Kidney (tissue), 14 donors: ENCODE measurements around the gene CCNB1IP1. TPM values are rescaled to one million over a fixed set of nuclear protein-coding genes. Genes with fewer than 3 reads are reported as not detected.
A peak's percentile ranks its signal among the peaks of the same experiment; 100 is the strongest.

Source experiments
- DNase-seq, 5 donors: peaks; one replicate each; pipeline ENCODE4 v3.0.0-alpha.2; 2013 to 2020
- FAIRE-seq: peaks from 2 replicates; lab custom pipeline; 2012; peaks lifted over from hg19 to GRCh38; lab: Jason Lieb, UNC
- H3K27ac ChIP-seq, 2 donors: one replicate each; pipeline ENCODE4 v1.7.0; 2013; ENCODE audit warnings: low read depth in 2 of 2, low read length in 2 of 2, inconsistent platforms in 1 of 2
- H3K27me3 ChIP-seq: one replicate; pipeline ENCODE4 v1.7.1; 2013; ENCODE audit warnings: low read length, inconsistent platforms; ENCODE audit not compliant: control insufficient read depth, insufficient read depth
- H3K36me3 ChIP-seq, 3 donors: one replicate each; pipeline versions ENCODE4 v1.7.0 to v1.7.1; 2013; ENCODE audit warnings: low read length in 3 of 3, control low read depth in 1 of 3, inconsistent platforms in 1 of 3; ENCODE audit not compliant: insufficient read depth in 3 of 3, control insufficient read depth in 2 of 3
- H3K4me1 ChIP-seq, 3 donors: one replicate each; pipeline versions ENCODE4 v1.7.0 to v1.7.1; 2013; ENCODE audit warnings: low read length in 3 of 3, inconsistent platforms in 1 of 3, low read depth in 1 of 3; ENCODE audit not compliant: control insufficient read depth in 2 of 3, insufficient read depth in 2 of 3
- H3K4me3 ChIP-seq, 3 donors: one replicate each; pipeline versions ENCODE4 v1.7.0 to v1.8.1; 2013; ENCODE audit warnings: low read length in 3 of 3, control low read depth in 1 of 3, inconsistent platforms in 1 of 3
- H3K9ac ChIP-seq, 3 donors: one replicate each; pipeline versions ENCODE4 v1.7.0 to v1.7.1; 2013; ENCODE audit warnings: low read length in 3 of 3, control low read depth in 1 of 3, inconsistent platforms in 1 of 3
- H3K9me3 ChIP-seq, 3 donors: one replicate each; pipeline versions ENCODE4 v1.7.0 to v1.7.1; 2013; ENCODE audit warnings: low read length in 3 of 3, control low read depth in 1 of 3, inconsistent platforms in 1 of 3; ENCODE audit not compliant: control insufficient read depth in 2 of 3, insufficient read depth in 1 of 3
- intact Hi-C: fragments of 100-400 bp; cut with DNase I; formaldehyde crosslinking; loops from one replicate; pipeline ENCODE4 v1.11.1; 2022
- polyA plus RNA-seq: library from polyadenylated mRNA; stranded (reverse); fragments of 350-450 nt; fragmentation: Illumina TruSeq; extraction: RNeasy Lipid Tissue Mini Kit (QIAGEN cat#74804); gene quantifications from one replicate; pipeline ENCODE4 v1.2.3, GENCODE V29; 2014; ENCODE audit warnings: low read depth, low replicate concordance; ENCODE audit not compliant: insufficient read depth
- total RNA-seq: library from RNA; stranded (reverse); fragmentation: NEBNext Ultra II Directional; extraction: Animal tissue kit (Norgen Biotek cat#: 25700); gene quantifications from one replicate; pipeline ENCODE4 v1.2.1, GENCODE V29; 2021
- TF ChIP-seq, protein P1 (sequence below): IDR thresholded peaks from 3 replicates; pipeline ENCODE4 v1.5.1; 2012; ENCODE audit warnings: mild to moderate bottlenecking, moderate library complexity, borderline replicate concordance; ENCODE audit not compliant: insufficient read depth; ENCODE audit errors: extremely low read depth
- donor health status: control.
- donor health status: control.
- donor health status: control.
- donor health status: control.
- donor health status: control.
- donor health status: DM: yes; HTN: yes; CAD: no.
- donor health status: Normal renal cell carcinoma (clear cell type).

The CCNB1IP1 gene
- total and polyA plus RNA-seq, 2 donors from 2014 or later: 25.7 to 58.2 TPM

DNA sequence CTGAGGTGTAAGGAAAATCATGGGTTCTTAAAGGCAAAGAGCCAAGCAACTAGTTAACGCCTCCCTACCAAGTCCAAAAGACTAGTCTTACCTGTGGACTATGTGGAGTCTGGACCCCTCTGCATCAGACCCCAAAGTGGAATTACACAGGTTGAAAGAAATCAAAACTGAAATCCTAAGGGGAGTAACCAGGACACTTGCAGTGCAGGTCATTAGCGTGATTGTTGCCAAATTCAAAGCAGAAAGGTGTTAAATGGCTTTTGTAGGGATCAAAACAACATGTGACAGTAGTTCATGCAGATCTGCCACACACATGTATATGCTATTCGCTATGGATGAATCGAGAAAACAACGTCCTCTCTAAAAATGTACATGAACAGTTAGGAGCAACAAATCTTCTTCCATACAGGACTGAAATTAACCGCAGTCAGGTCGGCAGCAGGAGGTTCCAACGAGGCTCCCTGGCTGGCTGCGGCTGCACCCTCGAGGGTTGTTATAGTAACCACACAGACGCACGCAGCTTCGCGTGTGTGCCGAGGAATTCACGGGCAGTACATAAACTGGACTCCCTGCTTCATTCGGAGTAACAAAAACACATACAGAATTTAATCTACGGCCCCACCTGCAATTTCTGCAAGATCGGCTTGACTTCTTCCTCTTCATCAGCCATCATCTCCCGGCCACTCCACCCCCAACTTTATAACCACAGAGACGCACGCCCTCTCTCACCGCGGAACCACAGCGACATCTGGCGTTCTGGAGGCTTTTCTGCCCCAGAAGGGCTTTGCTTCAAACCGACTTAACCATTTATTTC lies 27.6 kb downstream of the CCNB1IP1 start, which contains the start of gene TTC5:
Gene TTC5 (minus strand): TSS at position 687 of the 814 bp plus-strand sequence. CDS start 14 bp downstream, at position 673.
- intact Hi-C loops: no loop called here
- H3K4me3 ChIP-seq: peak within 1 kb of the TSS; percentile 95 to 97 (median 96)
- peaks cover 0 to 9% (median 4%) of the 10 kb centered on the region in 3 donors for H3K4me1 ChIP-seq
- peaks cover 0 to 15% (median 9%) of the 10 kb centered on the region in 3 donors for H3K36me3 ChIP-seq
- no peaks in the 10 kb centered on the region for H3K9me3 ChIP-seq
- peak within 1 kb of the TSS in 1 of 2 donors; percentile 27 for H3K27ac ChIP-seq
- FAIRE-seq (peak; percentile 80), DNase-seq (peak; percentile 86 to 94 (median 93))
- TF ChIP-seq, protein P1, sequence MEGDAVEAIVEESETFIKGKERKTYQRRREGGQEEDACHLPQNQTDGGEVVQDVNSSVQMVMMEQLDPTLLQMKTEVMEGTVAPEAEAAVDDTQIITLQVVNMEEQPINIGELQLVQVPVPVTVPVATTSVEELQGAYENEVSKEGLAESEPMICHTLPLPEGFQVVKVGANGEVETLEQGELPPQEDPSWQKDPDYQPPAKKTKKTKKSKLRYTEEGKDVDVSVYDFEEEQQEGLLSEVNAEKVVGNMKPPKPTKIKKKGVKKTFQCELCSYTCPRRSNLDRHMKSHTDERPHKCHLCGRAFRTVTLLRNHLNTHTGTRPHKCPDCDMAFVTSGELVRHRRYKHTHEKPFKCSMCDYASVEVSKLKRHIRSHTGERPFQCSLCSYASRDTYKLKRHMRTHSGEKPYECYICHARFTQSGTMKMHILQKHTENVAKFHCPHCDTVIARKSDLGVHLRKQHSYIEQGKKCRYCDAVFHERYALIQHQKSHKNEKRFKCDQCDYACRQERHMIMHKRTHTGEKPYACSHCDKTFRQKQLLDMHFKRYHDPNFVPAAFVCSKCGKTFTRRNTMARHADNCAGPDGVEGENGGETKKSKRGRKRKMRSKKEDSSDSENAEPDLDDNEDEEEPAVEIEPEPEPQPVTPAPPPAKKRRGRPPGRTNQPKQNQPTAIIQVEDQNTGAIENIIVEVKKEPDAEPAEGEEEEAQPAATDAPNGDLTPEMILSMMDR: peak; percentile 83
- H3K27me3 ChIP-seq: no peaks in the 10 kb centered on the region
- H3K9ac ChIP-seq: peak within 1 kb of the TSS; percentile 78 to 93 (median 92)

DNA sequence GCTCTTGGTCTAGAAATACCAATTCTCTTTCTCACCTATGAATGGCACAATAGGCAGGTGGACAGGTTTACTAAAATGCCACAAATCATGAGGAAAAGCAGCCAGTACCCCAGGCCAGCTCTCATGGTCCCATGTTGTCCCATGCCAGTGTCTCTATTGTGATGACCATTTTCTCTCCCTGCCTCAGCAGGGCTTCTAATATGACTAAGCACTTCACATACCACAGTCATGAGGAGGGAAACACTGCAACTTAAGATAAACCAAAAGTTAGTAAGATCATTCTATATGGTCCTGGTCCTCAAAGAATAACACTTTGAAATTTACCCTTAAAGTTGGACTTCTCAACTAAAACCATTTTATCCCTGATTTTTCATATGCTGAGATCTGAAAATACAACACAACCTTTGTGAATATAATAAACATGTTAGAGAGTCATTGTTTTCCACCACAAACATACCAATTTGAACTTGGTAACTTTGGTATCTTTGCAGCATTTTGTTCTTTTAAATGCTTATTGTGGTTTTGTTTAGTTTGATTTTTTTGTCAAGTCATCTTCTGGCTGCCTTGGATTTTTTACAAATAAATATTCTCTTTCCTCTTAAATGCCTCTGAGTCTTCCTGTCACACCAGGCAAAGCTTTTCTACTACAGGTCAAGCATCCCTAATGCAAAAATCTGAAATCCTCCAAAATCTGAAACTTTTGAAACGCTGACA lies 30.9 kb downstream of the CCNB1IP1 start:
- Histone ChIP-seq H3K27me3 (no peaks in the 10 kb centered on the region), H3K9ac (no peak overlapping the region), H3K9me3 (no peaks in the 10 kb centered on the region), H3K27ac (no peak overlapping the region), H3K36me3 (peaks cover 0 to 27% (median 24%) of the 10 kb centered on the region in 3 donors), H3K4me1 (peaks cover 0 to 9% (median 4%) of the 10 kb centered on the region in 3 donors), H3K4me3 (no peak overlapping the region)
- TF ChIP-seq, protein P1: no peak
- intact Hi-C loops: no loop called here
- no peak for FAIRE-seq
- no peak for DNase-seq

DNA sequence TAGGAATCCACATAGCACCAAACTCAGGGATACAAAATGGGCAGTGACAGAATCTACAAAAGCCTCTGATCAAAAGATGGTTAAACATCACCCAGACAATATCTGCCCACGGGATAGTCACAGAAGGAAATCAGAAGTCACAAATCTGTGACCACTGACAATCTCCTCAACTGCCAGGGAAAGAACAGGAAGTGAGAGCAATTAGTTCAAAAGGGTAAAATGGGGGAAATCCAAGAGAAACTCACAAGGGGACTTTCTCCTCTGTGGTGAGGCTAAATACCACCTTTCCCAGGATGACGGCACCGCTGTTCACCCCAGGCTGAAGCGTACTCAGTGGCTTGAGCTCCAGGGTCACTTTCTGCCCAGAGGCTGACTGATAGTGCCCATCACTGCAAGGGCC lies 38.0 kb downstream of the CCNB1IP1 start:
- DNase-seq: no peak
- no peak for FAIRE-seq
- intact Hi-C loops: no loop called here
- Histone ChIP-seq H3K4me3 (no peak overlapping the region), H3K27ac (no peak overlapping the region), H3K27me3 (no peaks in the 10 kb centered on the region), H3K4me1 (no peaks in the 10 kb centered on the region), H3K36me3 (peaks cover 0 to 41% (median 39%) of the 10 kb centered on the region in 3 donors), H3K9ac (no peak overlapping the region), H3K9me3 (no peaks in the 10 kb centered on the region)
- TF ChIP-seq, protein P1: no peak
